Measurements from ENCODE around the gene COMMD2.

The COMMD2 gene

GRCh38 chr3:149738876-149739275 lies 13.4 kb downstream of the COMMD2 start:
- H3K4me3 ChIP-seq (ENCODE audit: low read depth, low read length): no peak overlapping the region
- no peaks in the 10 kb centered on the region for H3K4me1 ChIP-seq
- no peak for TF ChIP-seq CTCF (IDR thresholded peaks at IDR 0.05; ENCODE audit: low read depth, low read length)
- H3K9me3 ChIP-seq: no peaks in the 10 kb centered on the region
- no peak for DNase-seq
- H3K27me3 ChIP-seq: no peaks in the 10 kb centered on the region
- peaks cover 10% of the 10 kb centered on the region for H3K36me3 ChIP-seq

- H3K27me3 ChIP-seq: no peaks in the 10 kb centered on the region
- no peak for TF ChIP-seq CTCF (IDR thresholded peaks at IDR 0.05; ENCODE audit: low read depth, low read length)
- H3K36me3 ChIP-seq: peaks cover 10% of the 10 kb centered on the region
- H3K4me3 ChIP-seq (ENCODE audit: low read depth, low read length): no peak overlapping the region
- DNase-seq: no peak
- H3K9me3 ChIP-seq: no peaks in the 10 kb centered on the region
- no peaks in the 10 kb centered on the region for H3K4me1 ChIP-seq
Measured at GRCh38 chr3:149736953-149737205, 15.4 kb downstream of the COMMD2 start.

- no peak for DNase-seq
- no peaks in the 10 kb centered on the region for H3K9me3 ChIP-seq
- TF ChIP-seq CTCF (IDR thresholded peaks at IDR 0.05; ENCODE audit: low read depth, low read length): no peak
Measured at GRCh38 chr3:149736175-149736952, 15.9 kb downstream of the COMMD2 start.

GRCh38 chr3:149732234-149732633 lies 20.1 kb downstream of the COMMD2 start:
- H3K4me1 ChIP-seq: no peaks in the 10 kb centered on the region
- H3K36me3 ChIP-seq: no peaks in the 10 kb centered on the region
- no peak for TF ChIP-seq CTCF (IDR thresholded peaks at IDR 0.05; ENCODE audit: low read depth, low read length)
- H3K27me3 ChIP-seq: no peaks in the 10 kb centered on the region
- no peaks in the 10 kb centered on the region for H3K9me3 ChIP-seq
- no peak overlapping the region for H3K4me3 ChIP-seq (ENCODE audit: low read depth, low read length)
- DNase-seq: no peak

More at GRCh38 chr3:149736175-149736952, 15.9 kb downstream of the COMMD2 start:
- Histone ChIP-seq H3K4me3 (ENCODE audit: low read depth, low read length) (no peak overlapping the region), H3K27me3 (no peaks in the 10 kb centered on the region), H3K4me1 (no peaks in the 10 kb centered on the region), H3K36me3 (peaks cover 10% of the 10 kb centered on the region)

GRCh38 chr3:149727656-149728055 lies 24.6 kb downstream of the COMMD2 start:
- DNase-seq: no peak
- no peak overlapping the region for H3K4me3 ChIP-seq (ENCODE audit: low read depth, low read length)
- no peaks in the 10 kb centered on the region for H3K4me1 ChIP-seq
- H3K27me3 ChIP-seq: 0 out of 2 replicates have a peak, but pooled peaks cover 3% of the 10 kb centered on the region
- H3K36me3 ChIP-seq: no peaks in the 10 kb centered on the region
- H3K9me3 ChIP-seq: no peaks in the 10 kb centered on the region
- no peak for TF ChIP-seq CTCF (IDR thresholded peaks at IDR 0.05; ENCODE audit: low read depth, low read length)

- no peaks in the 10 kb centered on the region for H3K4me1 ChIP-seq
- H3K9me3 ChIP-seq: no peaks in the 10 kb centered on the region; the same call in 1 of the 2 replicates
- no peak for DNase-seq
- no peaks in the 10 kb centered on the region for H3K36me3 ChIP-seq
- TF ChIP-seq CTCF (IDR thresholded peaks at IDR 0.05; ENCODE audit: low read depth, low read length): no peak
- 0 out of 2 replicates have a peak, but pooled peaks cover 5% of the 10 kb centered on the region for H3K27me3 ChIP-seq
- H3K4me3 ChIP-seq (ENCODE audit: low read depth, low read length): no peak overlapping the region
Measured at GRCh38 chr3:149726716-149727407, 25.4 kb downstream of the COMMD2 start.

All from BE2C (cell line).